BLaER1 treated with 17β-estradiol and CSF1 and Interleukin-3, amounts not matched to agents 10 nM and 100 nM (cell line): ENCODE measurements around the gene PKD1L1.
"Not testable (repeated sequence)": the region's sequence is repeated elsewhere in the genome, so short reads cannot be mapped to it uniquely, and the experiment has no call there.

Experiments
- H3K27ac ChIP-seq, 11 experiments: shearing (Covaris generic); formaldehyde crosslinking; 2 replicates each; pipeline ENCODE4 v1.8.1; 2022
- H3K27me3 ChIP-seq, 11 experiments: shearing (Covaris generic); formaldehyde crosslinking; 2 replicates each; pipeline ENCODE4 v1.8.1; 2022
- H3K36me3 ChIP-seq, 11 experiments: shearing (Covaris generic); formaldehyde crosslinking; 2 replicates each; pipeline ENCODE4 v1.8.1; 2022
- H3K4me1 ChIP-seq, 10 experiments: shearing (Covaris generic); formaldehyde crosslinking; 2 replicates each; pipeline ENCODE4 v1.8.1; 2022
- H3K4me2 ChIP-seq, 11 experiments: shearing (Covaris generic); formaldehyde crosslinking; 2 replicates each; pipeline ENCODE4 v1.8.1; 2022
- H3K4me3 ChIP-seq, 10 experiments: shearing (Covaris generic); formaldehyde crosslinking; 2 replicates each; pipeline ENCODE4 v1.8.1; 2022
- H3K9ac ChIP-seq, 11 experiments: shearing (Covaris generic); formaldehyde crosslinking; 2 replicates each; pipeline ENCODE4 v1.8.1; 2022
- H3K9me3 ChIP-seq, 11 experiments: shearing (Covaris generic); formaldehyde crosslinking; replicated peaks in 1 of 11; 2 replicates each; pipeline ENCODE4 v1.8.1; 2022
- H4K20me1 ChIP-seq, 11 experiments: shearing (Covaris generic); formaldehyde crosslinking; 2 replicates each; pipeline ENCODE4 v1.8.1; 2022
- Cebpa-rat ChIP-seq, 11 experiments: shearing (Covaris generic); IDR thresholded peaks; 2 replicates each; pipeline ENCODE4 v1.8.1; 2022

Gene PKD1L1

GRCh38 chr7:47801423-47801822 lies 146.8 kb downstream of the PKD1L1 start:
- Histone ChIP-seq H3K27ac (no peak overlapping the region), H4K20me1 (no peaks in the 10 kb centered on the region; a peak in 1 of 22 replicates), H3K36me3 (no peaks in the 10 kb centered on the region), H3K4me1 (peaks cover 0 to 10% (median 0%) of the 10 kb centered on the region in 10 experiments; a peak in 6 of 20 replicates), H3K4me3 (no peak overlapping the region), H3K9ac (no peak overlapping the region), H3K9me3 (no peaks in the 10 kb centered on the region), H3K27me3 (no peaks in the 10 kb centered on the region), H3K4me2 (no peak overlapping the region)
- TF ChIP-seq Cebpa-rat (IDR thresholded peaks at IDR 0.05), result no peak

GRCh38 chr7:47799524-47799923 lies 148.7 kb downstream of the PKD1L1 start:
- Histone ChIP-seq H3K27me3 (no peaks in the 10 kb centered on the region), H3K9ac (no peak overlapping the region), H3K4me1 (no peaks in the 10 kb centered on the region), H3K27ac (no peak overlapping the region), H3K9me3 (peaks cover 0 to 10% (median 9%) of the 10 kb centered on the region in 11 experiments; a peak in 9 of 22 replicates), H4K20me1 (no peaks in the 10 kb centered on the region), H3K4me2 (no peak overlapping the region), H3K36me3 (no peaks in the 10 kb centered on the region), H3K4me3 (no peak overlapping the region)
- TF ChIP-seq Cebpa-rat (IDR thresholded peaks at IDR 0.05), result no peak

- H3K9me3 ChIP-seq, result peaks cover 0 to 15% (median 9%) of the 10 kb centered on the region in 11 experiments; a peak in 9 of 22 replicates
- H3K9ac ChIP-seq, result no peak overlapping the region
- TF ChIP-seq Cebpa-rat (IDR thresholded peaks at IDR 0.05), result no peak
- H3K27me3 ChIP-seq, result no peaks in the 10 kb centered on the region
- no peaks in the 10 kb centered on the region for H3K4me1 ChIP-seq
- no peaks in the 10 kb centered on the region for H4K20me1 ChIP-seq
- H3K4me2 ChIP-seq, result no peak overlapping the region
- H3K4me3 ChIP-seq, result no peak overlapping the region
- H3K27ac ChIP-seq, result no peak overlapping the region
- no peaks in the 10 kb centered on the region for H3K36me3 ChIP-seq
Observed at GRCh38 chr7:47796347-47796746, 151.9 kb downstream of the PKD1L1 start.

- Histone ChIP-seq H3K36me3 (no peaks in the 10 kb centered on the region), H3K4me1 (no peaks in the 10 kb centered on the region), H3K9ac (no peak overlapping the region), H3K9me3 (peaks cover 0 to 15% (median 9%) of the 10 kb centered on the region in 11 experiments; a peak in 9 of 22 replicates), H3K4me2 (no peak overlapping the region), H4K20me1 (no peaks in the 10 kb centered on the region), H3K27me3 (no peaks in the 10 kb centered on the region), H3K4me3 (no peak overlapping the region), H3K27ac (no peak overlapping the region)
- TF ChIP-seq Cebpa-rat (IDR thresholded peaks at IDR 0.05), result no peak
Observed at GRCh38 chr7:47795631-47796030, 152.6 kb downstream of the PKD1L1 start.

- H3K36me3 ChIP-seq, H3K4me1 ChIP-seq, H3K4me2 ChIP-seq, H4K20me1 ChIP-seq, H3K27me3 ChIP-seq, H3K9ac ChIP-seq, H3K4me3 ChIP-seq, H3K27ac ChIP-seq: not testable (repeated sequence)
- peaks cover 0 to 15% (median 9%) of the 10 kb centered on the region in 11 experiments; a peak in 9 of 22 replicates for H3K9me3 ChIP-seq
Observed at GRCh38 chr7:47795126-47795525, 153.1 kb downstream of the PKD1L1 start.

GRCh38 chr7:47794016-47794415 lies 154.2 kb downstream of the PKD1L1 start:
- TF ChIP-seq Cebpa-rat (IDR thresholded peaks at IDR 0.05), result no peak

GRCh38 chr7:47793186-47793585 lies 155.1 kb downstream of the PKD1L1 start:
- H3K9me3 ChIP-seq, result peaks cover 0 to 15% (median 9%) of the 10 kb centered on the region in 11 experiments; a peak in 9 of 22 replicates
- H4K20me1 ChIP-seq, H3K27me3 ChIP-seq, H3K4me2 ChIP-seq, H3K9ac ChIP-seq, H3K4me1 ChIP-seq, H3K4me3 ChIP-seq, H3K27ac ChIP-seq, H3K36me3 ChIP-seq: not testable (repeated sequence)

More at GRCh38 chr7:47794016-47794415, 154.2 kb downstream of the PKD1L1 start:
- Histone ChIP-seq H3K36me3 (no peaks in the 10 kb centered on the region), H3K4me1 (no peaks in the 10 kb centered on the region), H3K4me2 (no peak overlapping the region), H3K9ac (no peak overlapping the region), H3K9me3 (peaks cover 0 to 15% (median 9%) of the 10 kb centered on the region in 11 experiments; a peak in 9 of 22 replicates), H3K4me3 (no peak overlapping the region), H3K27me3 (no peaks in the 10 kb centered on the region), H4K20me1 (no peaks in the 10 kb centered on the region), H3K27ac (no peak overlapping the region)

GRCh38 chr7:47792521-47793121 lies 155.6 kb downstream of the PKD1L1 start:
- Histone ChIP-seq H3K4me2 (no peak overlapping the region), H3K4me3 (no peak overlapping the region), H3K9ac (no peak overlapping the region)

GRCh38 chr7:47791682-47792081 lies 156.6 kb downstream of the PKD1L1 start:
- H3K27me3 ChIP-seq, result no peaks in the 10 kb centered on the region

More at GRCh38 chr7:47792521-47793121, 155.6 kb downstream of the PKD1L1 start:
- TF ChIP-seq Cebpa-rat (IDR thresholded peaks at IDR 0.05), result no peak
- Histone ChIP-seq H3K27ac (no peak overlapping the region), H3K27me3 (no peaks in the 10 kb centered on the region), H3K9me3 (peaks cover 0 to 15% (median 9%) of the 10 kb centered on the region in 11 experiments; a peak in 9 of 22 replicates), H3K36me3 (no peaks in the 10 kb centered on the region), H4K20me1 (no peaks in the 10 kb centered on the region), H3K4me1 (no peaks in the 10 kb centered on the region)

GRCh38 chr7:47788083-47788482 lies 160.2 kb downstream of the PKD1L1 start:
- Histone ChIP-seq H4K20me1 (no peaks in the 10 kb centered on the region), H3K9me3 (no peaks in the 10 kb centered on the region), H3K27me3 (no peaks in the 10 kb centered on the region), H3K4me2 (no peak overlapping the region), H3K4me1 (peaks cover 0 to 4% (median 0%) of the 10 kb centered on the region in 10 experiments; a peak in 1 of 20 replicates), H3K36me3 (no peaks in the 10 kb centered on the region), H3K27ac (no peak overlapping the region), H3K9ac (no peak overlapping the region), H3K4me3 (no peak overlapping the region)
- no peak for TF ChIP-seq Cebpa-rat (IDR thresholded peaks at IDR 0.05)

More at GRCh38 chr7:47791682-47792081, 156.6 kb downstream of the PKD1L1 start:
- TF ChIP-seq Cebpa-rat (IDR thresholded peaks at IDR 0.05), result no peak
- Histone ChIP-seq H3K27ac (no peak overlapping the region), H3K9ac (no peak overlapping the region), H3K4me1 (peaks cover 0 to under 1% (median 0%) of the 10 kb centered on the region in 10 experiments; a peak in 1 of 20 replicates), H3K4me3 (no peak overlapping the region), H3K9me3 (peaks cover 0 to 15% (median 9%) of the 10 kb centered on the region in 11 experiments; a peak in 9 of 22 replicates), H3K36me3 (no peaks in the 10 kb centered on the region), H3K4me2 (no peak overlapping the region), H4K20me1 (no peaks in the 10 kb centered on the region)
